Measurements from ENCODE around the gene SLC39A12.
"Not testable (repeated sequence)": the region's sequence is repeated elsewhere in the genome, so short reads cannot be mapped to it uniquely, and the experiment has no call there.

SLC39A12 gene

DNA sequence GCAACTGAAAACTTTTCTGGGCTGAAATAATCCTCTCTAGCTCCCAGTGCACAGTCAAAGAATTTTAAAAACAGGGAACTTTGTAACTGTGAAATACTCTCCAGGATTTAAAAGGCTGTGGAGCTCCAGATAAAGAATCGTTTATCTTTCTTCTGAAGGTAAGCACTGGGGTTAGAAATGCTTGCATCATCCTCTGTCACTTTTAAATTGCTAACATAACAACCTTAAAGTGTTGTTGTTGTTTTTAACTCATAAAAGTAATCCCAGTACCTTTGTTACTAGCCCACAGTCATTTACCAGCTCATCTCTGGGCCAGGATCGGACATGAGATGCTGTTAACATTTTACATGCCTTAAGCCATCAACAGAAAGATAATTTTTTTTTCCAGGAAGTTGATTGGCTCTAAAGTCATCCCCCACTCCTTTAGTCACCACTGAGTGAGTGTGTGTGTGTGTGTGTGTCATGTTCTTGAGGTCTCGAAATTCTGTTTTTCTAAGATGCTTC is at the start of gene SLC39A12:
SLC39A12 (plus strand) TSS at position 51 of the 504 bp plus-strand sequence. CDS start 1,359 bp downstream, outside the sequence.
- DNase-seq = no peak

DNA sequence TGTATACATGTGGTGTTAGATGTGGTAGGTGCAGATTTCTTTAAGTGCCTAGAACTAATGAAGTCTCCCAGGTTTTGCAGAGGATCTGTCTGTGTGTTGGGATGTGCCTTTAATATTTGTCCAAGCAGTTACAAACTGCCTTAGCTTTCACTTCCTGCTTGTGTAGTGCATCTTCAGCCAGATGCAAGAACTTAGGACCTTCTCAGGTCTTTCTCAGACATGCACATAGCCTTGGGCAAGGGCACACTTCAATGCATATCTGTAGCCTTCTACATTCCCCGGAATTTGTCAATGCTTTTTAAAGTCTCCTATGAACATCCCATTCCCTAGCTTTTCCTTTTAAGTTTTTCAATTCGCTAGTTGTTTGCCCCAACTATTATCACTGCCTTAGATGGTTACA is 47.2 kb upstream of the SLC39A12 start:
- no peak for DNase-seq

DNA sequence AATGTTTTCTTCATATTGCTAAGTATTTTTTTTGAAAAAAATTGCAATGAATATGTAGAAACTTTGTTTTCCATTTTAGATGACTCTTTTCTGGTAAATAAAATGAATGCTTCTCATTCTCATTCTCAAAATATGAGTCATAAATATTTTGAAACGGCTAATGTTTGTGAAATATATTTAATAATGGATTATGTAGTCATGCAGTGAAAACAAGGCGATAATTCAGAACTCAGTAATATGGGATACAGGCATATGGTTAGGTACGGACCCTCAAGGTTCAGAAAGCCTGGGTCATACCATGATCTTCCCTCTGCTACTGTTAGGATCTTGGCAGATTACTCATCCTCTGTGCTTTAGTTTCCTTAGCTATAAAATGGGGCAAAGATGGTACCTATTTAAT is 46.2 kb upstream of the SLC39A12 start:
- DNase-seq = no peak

DNA sequence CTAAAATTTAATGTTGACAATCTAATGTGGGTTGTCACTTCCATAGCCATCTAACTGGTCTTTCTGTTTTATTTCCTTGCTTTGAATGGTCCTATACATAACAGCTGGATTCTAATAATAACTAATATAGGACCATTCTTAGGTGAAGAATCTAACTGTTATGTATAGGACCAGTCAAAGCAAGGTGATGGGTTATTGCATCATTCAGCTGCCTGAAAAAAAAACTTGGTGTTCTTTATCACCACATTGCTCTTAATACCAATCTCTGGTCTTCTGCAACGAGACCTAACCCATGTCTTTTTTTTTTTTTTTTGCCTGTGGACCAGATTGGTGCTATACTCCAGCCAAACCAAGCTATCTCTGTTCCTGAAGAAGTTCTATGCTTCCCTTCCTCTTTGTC is 45.7 kb upstream of the SLC39A12 start:
- no peak for DNase-seq

DNA sequence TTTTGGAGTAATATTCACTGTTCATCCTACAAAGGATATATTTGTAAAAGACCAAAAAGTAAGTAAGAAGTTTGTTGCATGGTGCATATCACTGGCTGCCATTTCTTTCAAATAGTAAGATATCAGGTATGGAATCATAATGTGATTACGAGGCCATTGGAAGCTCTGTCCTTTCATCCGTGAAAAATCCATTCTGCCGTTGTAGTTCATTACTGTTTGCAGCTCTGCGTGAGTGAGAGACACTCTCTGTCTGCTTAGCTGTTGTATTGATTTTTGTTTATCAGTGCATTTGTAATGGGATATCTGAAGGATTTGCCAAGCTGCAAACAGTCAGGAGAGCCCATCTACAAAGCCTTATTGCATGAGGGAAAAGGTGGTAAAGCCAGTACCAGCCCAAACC is 44.1 kb upstream of the SLC39A12 start:
- DNase-seq = no peak

DNA sequence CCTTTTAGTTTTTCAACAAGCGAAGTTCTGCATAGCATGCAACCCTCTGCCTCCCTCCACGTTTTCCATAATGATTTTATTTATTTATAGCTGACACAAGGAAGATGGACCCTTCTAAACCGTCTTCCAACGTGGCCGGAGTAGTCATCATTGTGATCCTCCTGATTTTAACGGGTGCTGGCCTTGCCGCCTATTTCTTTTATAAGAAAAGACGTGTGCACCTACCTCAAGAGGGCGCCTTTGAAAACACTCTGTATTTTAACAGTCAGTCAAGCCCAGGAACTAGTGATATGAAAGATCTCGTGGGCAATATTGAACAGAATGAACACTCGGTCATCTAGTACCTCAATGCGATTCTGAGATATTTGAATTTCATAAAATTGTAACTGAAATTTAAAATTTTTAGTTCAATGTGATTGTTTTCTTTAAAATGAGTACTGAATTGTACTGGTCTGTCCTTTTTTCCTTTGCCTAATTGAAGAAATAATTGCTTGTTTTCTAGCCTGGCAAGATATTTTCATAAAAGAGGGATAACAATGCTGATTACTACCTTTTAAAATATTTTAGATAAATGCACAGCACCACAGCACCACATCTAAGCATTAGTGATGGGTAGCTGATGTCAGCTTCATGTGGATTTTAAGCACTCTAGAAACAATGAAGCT is 41.5 kb upstream of the SLC39A12 start:
- DNase-seq = no peak

DNA sequence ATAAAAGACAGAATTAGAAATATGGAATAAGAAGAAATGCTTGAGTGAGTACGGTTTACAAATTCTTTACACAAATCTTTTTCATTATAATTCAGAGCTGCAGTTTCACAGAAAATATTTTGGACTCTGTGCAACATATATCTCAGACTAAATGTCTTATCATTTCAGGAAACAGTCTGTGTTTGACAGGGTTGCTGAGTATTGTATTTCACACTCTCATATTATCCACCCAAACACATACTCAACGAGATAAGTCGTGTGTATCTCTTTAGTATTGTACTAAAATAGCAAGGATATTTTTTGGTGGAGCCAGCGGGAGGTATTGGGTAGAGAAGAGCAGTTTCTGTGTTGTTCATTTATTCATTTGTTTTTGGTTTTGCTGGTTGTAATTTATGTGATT is 39.0 kb upstream of the SLC39A12 start:
- no peak for DNase-seq

DNA sequence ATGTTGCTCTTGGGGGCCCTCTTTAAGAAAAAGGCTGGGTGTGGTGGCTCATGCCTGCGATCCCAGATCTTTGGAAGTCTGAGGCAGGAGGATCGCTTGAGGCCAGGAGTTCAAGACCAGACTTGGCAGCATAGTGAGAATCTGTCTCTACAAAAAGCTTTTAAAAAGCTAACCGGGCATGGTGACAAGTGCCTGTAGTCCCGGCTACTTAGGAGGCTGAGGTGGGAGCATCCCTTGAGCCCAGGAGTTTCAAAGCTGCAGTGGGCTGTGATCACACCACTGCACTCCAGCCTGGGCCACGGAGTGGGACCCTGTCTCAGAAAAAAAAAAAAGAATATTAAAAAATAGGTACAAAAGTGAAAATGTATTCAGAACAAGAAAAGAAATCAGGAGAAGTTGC is 38.1 kb upstream of the SLC39A12 start:
- no peak for DNase-seq

DNA sequence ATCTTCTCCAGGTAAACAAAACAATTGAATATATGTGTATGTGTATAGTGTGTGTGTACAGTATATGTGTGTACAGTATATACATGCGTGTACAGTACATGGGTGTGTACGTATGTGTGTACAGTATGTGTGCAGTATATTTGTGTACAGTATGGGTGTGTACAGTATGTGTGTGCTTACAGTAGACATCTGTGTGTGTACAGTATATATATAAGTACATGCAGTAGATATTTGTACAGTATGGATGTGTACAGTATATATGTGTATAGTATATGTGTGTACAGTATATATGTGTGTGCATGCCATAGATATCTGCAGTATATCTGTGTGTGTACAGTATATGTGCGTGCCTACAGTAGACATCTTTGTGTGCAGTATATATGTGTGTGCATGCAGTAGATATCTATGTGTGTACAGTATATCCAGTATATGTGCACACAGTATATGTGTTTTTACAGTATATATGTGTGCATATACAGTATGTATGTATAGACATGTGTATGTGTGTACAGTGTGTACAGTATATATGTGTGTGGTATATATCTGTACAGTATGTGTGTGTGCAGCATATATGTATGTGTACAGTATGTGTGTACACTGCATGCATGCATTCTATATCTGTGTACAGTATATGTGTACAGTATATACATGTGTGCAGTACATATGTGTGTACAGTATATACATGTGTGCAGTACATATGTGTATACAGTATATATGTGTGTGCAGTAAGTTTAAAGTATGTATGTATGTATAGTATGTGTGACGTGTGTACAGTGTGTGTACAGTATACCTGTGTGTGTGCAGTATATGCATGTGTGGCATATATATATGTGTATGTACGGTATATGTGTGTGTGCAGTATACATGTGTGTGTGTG is 37.3 kb upstream of the SLC39A12 start:
- no peak for DNase-seq

DNA sequence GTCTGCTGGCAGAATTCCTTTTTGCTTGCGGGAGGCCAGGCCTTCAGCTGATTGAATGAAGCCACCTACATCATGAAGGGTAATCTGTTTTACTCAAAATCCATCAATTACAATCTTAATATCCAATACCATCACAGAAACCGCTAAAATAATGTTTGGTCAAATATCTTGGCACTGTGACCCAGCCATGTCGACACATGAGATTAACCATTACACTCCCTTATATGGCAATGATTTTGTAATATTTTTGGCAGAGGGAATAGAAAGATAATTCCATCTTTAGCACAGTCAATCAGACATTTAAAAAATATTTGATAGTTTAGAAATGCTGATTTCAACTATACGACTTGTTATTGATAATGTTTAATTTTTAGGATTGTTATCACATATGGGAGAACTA is 36.5 kb upstream of the SLC39A12 start:
- DNase-seq = no peak

DNA sequence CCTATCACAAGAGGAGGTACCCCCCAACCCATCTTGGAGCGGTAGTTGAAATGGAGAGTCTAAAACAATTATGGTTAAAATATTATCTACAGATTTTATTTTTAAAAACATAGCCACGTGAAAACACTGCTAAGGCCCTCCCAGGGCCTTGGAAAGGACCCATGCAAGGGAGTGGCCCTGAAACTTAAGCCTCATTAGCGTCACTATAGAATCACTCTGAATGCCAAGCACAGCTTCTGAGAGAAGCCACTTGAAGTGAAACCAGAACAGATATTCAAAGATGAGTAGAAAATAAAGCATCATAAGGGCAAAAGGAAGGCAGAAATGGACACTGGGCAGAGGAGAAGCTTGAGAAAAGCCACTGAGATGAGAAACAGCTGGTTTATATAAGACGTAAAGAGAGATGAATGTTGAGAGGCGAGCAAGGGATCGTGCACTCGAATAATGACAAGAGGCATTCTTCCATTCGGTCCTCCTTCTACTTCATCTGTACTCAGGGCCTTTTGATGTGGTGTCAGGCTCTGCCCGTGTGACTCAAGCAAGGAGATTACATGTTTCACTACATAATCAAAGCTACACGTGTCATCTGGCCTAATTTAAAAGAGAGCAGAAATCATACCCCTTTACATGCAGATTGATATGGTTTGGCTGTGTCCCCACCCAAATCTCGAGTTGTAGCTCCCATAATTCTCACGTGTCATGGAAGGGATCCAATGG is 33.4 kb upstream of the SLC39A12 start:
- no peak for DNase-seq

DNA sequence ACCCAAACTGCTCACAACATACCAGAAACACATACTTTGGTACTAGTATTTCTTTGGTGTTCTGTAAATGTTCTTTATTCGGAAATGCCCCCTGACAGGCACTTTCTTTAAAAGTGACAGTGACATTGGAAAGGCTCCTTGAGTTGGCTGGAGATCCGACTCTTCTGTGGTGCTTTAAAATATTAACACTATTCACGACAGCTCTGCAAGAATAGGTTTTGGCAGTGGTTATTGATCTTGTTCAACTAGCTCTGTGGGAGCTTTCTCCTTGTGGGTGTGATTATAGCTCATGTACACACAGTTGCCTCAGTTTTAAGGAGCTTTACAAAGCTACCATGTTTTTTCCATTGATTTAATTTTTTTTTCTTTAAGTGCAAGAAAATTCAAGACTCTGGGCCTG is 30.3 kb upstream of the SLC39A12 start:
- DNase-seq = no peak

DNA sequence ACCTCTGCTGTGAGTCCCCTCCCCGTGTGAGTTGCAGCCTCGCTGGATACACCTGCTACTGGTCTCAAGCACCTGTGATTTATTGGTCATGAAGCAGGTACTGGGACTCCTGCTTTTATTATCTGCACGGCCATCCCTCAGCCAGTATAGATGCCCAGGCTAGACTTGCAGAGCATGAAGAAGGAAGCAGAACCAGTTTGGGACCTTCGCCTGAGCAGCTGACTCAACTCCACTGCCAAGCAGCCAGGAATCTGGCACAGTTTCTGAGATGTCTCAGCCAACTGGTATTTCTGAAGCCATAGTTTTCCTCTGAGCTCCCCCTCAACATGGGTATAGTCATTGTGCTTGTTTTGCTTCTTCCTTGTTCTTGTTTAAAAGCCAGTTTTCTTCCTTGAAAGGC is 28.0 kb upstream of the SLC39A12 start:
- no peak for DNase-seq

DNA sequence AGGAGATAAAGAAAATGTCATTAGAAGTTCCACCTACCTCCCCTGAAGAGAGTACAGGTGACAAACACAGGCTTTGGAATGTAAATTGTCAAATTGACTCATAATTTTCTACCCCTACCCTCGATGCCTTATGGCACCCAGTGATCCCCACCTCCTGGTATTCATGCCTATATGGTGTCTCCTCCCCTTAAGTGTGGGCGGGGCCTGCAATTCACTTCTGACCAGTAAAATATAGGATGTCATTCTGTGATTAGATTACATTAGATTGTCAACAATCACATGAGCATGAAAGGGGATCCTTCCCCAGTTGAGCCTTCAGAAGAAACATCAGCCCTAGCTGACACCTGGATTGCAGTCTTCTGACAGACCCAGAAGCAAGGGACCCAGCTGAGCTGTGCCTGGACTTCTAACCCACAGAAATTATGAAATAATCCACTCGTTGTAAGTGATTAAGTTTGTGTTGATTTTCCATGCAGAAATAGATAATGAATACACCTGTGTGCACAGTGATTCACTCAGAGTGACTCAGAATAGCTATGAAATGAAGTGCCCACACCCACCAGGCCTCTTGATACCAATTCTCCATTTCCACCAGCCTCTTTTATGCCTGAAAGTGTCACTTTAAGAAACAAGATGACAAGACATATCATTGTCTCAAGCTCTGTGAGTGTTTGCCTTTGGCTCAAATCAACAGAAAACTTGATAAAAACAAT is 8.5 kb upstream of the SLC39A12 start:
- no peak for DNase-seq

DNA sequence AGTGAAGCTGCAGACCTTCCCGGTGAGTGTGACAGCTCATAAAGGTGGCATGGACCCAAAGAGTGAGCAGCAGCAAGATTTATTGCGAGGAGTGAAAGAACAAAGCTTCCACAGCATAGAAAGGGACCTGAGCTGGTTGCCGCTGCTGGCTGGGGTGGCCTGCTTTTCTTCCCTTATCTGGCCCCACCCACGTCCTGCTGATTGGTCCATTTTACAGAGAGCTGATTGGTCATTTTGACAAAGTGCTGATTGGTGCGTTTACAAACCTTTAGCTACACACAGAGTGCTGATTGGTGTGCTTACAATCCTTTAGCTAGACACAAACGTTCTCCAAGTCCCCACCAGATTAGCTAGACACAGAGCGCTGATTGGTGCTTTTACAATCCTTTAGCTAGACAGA is 1.4 kb upstream of the SLC39A12 start:
- DNase-seq = not testable (repeated sequence)

DNA sequence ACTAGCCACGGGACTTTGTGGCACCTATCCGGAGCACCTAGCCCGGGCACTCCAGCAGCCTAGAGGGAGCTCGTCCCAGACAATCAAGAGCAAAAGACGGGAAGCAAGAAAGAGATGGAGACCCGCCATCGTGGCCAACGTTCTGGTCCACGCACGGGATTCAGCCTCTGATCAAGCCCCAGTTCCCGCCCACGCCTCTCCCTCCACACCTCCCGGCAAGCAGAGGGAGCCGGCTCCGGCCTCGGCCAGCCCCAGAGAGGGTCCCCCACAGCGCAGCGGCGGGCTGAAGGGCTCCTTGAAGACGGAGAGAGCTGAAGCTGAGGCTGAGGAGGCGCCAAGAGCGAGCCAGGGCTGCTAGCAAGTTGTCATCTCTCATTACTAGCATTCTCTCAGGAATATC is 992 bp upstream of the SLC39A12 start:
- no peak for DNase-seq

DNA sequence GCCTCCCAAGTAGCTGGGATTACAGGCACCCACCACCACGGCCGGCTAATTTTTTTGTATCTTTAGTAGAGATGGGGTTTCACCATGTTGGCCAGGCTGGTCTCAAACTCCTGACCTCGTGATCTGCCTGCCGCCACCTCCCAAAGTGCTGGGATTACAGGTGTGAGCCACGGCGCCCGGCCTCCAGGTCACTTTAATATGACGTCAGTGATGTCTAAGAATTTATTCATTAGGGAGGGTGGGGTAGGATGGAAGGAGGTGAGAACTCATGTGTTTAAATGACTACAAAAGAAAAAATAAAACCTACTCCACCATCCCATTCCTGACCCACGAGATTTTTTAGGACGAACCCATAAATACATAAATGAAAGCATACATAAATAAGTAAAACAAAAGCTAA is 2.7 kb downstream of the SLC39A12 start:
- DNase-seq = not testable (repeated sequence)

DNA sequence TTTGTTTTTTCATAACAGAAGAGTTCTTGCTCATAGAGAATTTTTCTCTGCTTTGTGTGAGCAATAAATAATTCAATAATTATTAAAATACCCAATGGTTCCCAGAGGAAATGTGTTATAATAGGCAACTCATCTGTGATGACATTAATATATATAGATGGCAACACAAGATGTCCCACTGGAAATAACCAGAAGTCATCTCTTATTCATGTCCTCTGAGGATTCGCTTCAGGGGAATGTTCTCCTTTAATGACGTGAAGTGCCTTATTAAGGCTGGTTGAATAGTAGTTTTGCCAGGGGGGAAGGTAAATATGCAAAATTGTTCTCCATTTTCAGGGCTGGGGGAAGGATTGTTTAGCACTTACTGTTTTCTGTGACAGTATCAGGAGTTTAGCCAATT is 3.1 kb downstream of the SLC39A12 start:
- no peak for DNase-seq

DNA sequence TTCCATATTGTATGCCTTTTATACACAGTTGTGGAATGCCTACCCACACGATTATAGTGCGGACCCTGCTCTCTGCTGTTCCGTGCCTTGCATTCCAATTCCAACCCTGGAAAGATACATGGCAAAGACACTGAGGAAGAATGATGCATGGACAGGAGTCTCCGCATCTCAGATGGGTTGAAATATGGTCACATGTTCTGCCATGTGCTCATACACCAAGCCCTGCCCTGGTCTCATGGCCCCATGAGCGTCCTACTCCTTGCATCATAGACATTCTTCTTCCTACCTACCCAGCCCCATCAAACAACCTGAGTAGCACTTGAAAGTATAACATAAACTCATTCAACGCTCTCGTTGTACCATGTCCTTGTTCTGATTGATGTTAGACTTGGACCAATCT is 6.3 kb downstream of the SLC39A12 start:
- DNase-seq = no peak

DNA sequence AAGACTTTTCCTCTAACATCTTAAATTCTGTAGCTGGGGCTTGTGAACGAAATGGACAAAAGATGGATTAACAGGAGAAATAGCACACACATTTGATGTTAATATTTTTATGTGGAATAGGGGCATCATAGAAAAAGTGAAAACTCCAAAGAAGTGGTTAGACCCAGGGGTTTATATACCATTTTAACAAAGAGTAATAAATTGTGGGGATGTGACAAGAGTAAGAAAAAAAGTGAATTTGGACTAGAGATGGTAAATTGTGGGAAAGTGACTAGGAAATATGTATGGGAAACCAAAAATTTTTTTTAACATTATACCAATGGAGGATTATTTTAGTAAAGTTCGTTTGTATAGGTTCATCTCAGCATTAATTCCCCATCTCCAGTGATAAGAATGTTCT is 8.2 kb downstream of the SLC39A12 start:
- DNase-seq = no peak

DNA sequence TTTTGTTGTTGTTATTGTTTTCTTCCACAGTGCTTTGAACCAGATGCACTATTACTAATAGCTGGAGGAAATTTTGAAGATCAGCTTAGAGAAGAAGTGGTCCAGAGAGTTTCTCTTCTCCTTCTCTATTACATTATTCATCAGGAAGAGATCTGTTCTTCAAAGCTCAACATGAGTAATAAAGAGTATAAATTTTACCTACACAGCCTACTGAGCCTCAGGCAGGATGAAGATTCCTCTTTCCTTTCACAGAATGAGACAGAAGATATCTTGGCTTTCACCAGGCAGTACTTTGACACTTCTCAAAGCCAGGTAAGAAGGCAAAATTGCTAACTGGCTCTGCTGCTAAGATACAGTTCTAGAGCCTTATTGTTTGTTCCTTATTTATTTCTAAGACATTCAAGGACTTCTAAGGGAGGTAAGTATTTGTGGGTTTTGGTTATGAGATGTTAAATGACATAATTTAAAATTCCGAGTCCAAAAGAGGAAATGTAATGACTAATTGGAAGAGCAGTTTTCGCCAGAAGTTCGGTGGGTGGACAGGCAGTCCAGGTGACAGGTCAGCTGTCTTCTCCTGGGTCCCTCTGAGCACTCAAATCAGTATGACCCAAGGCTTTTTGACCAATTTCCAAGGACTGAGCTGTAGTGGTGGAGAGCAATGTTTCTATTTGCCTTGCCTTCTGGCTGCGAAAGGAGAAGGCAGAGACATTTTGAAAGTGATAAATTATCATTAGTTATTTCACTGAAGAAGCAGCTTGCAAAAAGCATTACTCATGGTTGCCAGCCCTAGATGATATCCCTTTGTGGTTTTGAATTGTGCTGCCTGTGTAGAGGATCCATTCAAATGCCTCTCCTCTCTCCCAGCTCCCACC is 10.1 kb downstream of the SLC39A12 start:
- DNase-seq = no peak

DNA sequence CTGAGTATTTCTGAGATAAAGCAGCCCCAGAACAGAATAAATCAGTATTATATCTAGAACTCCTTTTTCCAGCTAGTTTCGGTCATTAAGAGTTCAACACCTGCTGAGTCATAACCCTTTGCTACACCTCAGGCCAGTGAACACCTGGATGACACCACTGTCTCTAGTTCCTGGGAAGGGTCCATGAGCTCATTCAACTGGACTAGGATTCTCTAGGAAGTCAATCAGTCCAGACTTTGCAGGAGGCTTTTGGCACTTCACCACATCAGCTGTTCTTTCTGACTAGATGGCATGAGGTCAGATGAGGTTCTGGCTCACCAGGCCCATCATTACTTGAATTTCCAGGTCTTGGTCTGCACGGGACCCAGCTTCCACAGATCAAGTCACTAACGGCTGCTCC is 11.7 kb downstream of the SLC39A12 start:
- DNase-seq = no peak
